ENCODE measurements around the gene GPR153.

GPR153 gene

DNA sequence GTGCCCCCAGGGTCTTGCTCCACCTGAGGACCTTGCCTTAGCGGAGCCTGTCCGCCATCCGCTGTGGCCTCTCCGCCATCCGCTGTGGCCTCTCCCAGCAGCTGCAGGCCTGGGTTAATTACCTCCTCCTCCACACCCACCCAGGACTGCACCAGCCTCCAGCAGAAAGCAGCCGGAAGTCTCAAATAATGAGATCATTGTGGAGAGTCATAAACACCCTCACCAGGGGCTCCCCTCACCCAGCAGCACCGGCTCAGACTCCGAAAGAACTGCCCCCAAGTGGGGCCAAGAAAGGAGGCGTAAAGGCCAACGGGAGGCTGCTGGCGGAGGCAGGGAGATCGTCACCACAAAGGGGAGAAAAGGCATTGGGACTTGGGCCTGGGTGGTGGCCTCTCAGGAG lies 10.7 kb upstream of the GPR153 start:
- no peak for DNase-seq (ENCODE audit: low read depth, low spot score)
- no peak for TF ChIP-seq CTCF (IDR thresholded peaks at IDR 0.05; ENCODE audit: low read depth, low read length)
- no peak overlapping the region for H3K4me3 ChIP-seq (ENCODE audit: low read depth, low read length)
- in situ Hi-C loops (cut with HindIII; ENCODE audit: low sequenced_read_pairs) = no loop called here

GRCh38 chr1:6271006-6271405 lies 10.1 kb upstream of the GPR153 start:
- DNase-seq (ENCODE audit: low read depth, low spot score) = no peak
- no peak overlapping the region for H3K4me3 ChIP-seq (ENCODE audit: low read depth, low read length)
- TF ChIP-seq CTCF (IDR thresholded peaks at IDR 0.05; ENCODE audit: low read depth, low read length) = no peak
- in situ Hi-C loops (cut with HindIII; ENCODE audit: low sequenced_read_pairs) = no loop called here

GRCh38 chr1:6270401-6270800 lies 9.5 kb upstream of the GPR153 start:
- no peak for TF ChIP-seq CTCF (IDR thresholded peaks at IDR 0.05; ENCODE audit: low read depth, low read length)
- in situ Hi-C loops (cut with HindIII; ENCODE audit: low sequenced_read_pairs) = no loop called here
- no peak overlapping the region for H3K4me3 ChIP-seq (ENCODE audit: low read depth, low read length)
- no peak for DNase-seq (ENCODE audit: low read depth, low spot score)

- TF ChIP-seq CTCF (IDR thresholded peaks at IDR 0.05; ENCODE audit: low read depth, low read length) = no peak
- H3K4me3 ChIP-seq (ENCODE audit: low read depth, low read length) = no peak overlapping the region
- DNase-seq (ENCODE audit: low read depth, low spot score) = no peak
- in situ Hi-C loops (cut with HindIII; ENCODE audit: low sequenced_read_pairs) = no loop called here
Observed at GRCh38 chr1:6269720-6270400, 9.0 kb upstream of the GPR153 start.

GRCh38 chr1:6269296-6269695 lies 8.4 kb upstream of the GPR153 start:
- in situ Hi-C loops (cut with HindIII; ENCODE audit: low sequenced_read_pairs) = no loop called here
- DNase-seq (ENCODE audit: low read depth, low spot score) = no peak
- no peak for TF ChIP-seq CTCF (IDR thresholded peaks at IDR 0.05; ENCODE audit: low read depth, low read length)
- H3K4me3 ChIP-seq (ENCODE audit: low read depth, low read length) = no peak overlapping the region

DNA sequence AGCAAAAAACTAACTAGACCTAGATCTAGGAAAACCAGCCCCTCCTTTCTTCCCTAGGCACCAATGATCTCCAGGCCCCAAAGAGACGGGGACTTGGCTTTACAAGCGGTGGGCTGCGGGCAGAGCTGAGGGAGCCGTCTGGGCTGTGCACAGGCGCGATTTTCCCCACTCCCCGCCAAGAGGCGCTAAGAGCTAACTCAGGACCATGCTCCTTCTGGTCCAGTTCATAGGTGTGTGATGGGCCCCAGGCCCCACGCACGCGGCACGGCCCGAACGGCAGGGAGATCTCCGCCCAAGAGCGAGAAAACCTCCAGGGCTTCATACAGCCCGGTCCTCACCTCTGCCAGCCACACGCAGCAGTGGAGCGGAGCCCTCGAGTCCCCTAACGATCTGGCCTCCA lies 7.5 kb upstream of the GPR153 start:
- TF ChIP-seq CTCF (IDR thresholded peaks at IDR 0.05; ENCODE audit: low read depth, low read length) = no peak
- no peak overlapping the region for H3K4me3 ChIP-seq (ENCODE audit: low read depth, low read length)
- in situ Hi-C loops (cut with HindIII; ENCODE audit: low sequenced_read_pairs) = no loop called here
- no peak for DNase-seq (ENCODE audit: low read depth, low spot score)

Data from astrocyte of the spinal cord (primary cell).